Stimulated activated CD4-positive, alpha-beta T cell treated with anti-CD3 and anti-CD28 coated beads, TNF-alpha, amount 100 ng/mL, for 48 hours (primary cell): ENCODE results near the gene RDH8.

Source experiments
- DNase-seq, 3 donors: peaks; one replicate each; pipeline ENCODE4 v3.0.0-alpha.2; 2020; ENCODE audit warnings: low read depth in 3 of 3

Gene RDH8

GRCh38 chr19:10037367-10037766 lies 24.1 kb downstream of the RDH8 start:
- DNase-seq = no peak

- no peak for DNase-seq
Observed at GRCh38 chr19:10037809-10038208, 24.5 kb downstream of the RDH8 start.

GRCh38 chr19:10043286-10043927 lies 30.1 kb downstream of the RDH8 start:
- DNase-seq = no peak

GRCh38 chr19:10044390-10044789 lies 31.1 kb downstream of the RDH8 start:
- DNase-seq = no peak

- DNase-seq = no peak
Observed at GRCh38 chr19:10045371-10045770, 32.1 kb downstream of the RDH8 start.

GRCh38 chr19:10049626-10050025 lies 36.3 kb downstream of the RDH8 start:
- no peak for DNase-seq

- DNase-seq = no peak
Observed at GRCh38 chr19:10052602-10053360, 39.5 kb downstream of the RDH8 start.

- no peak for DNase-seq
Observed at GRCh38 chr19:10061717-10062310, 48.5 kb downstream of the RDH8 start.

- no peak for DNase-seq
Observed at GRCh38 chr19:10068205-10068604, 54.9 kb downstream of the RDH8 start.

GRCh38 chr19:10069046-10069445 lies 55.8 kb downstream of the RDH8 start:
- DNase-seq = no peak

- no peak for DNase-seq
Observed at GRCh38 chr19:10070730-10071446, 57.6 kb downstream of the RDH8 start.
